Right lobe of liver (tissue), 4 donors: ENCODE data around the gene DOK5.

Source experiments
- POLR2A ChIP-seq: fragments of 450-650 bp; IDR thresholded peaks from one replicate; pipeline ENCODE4 v1.6.1; 2017; ENCODE audit warnings: antibody characterized with exemption, mild to moderate bottlenecking
- TF ChIP-seq, protein P1 (sequence below), 4 donors: fragments of 200-600 bp in 3 of 4; fragments of 450-650 bp in 1 of 4; IDR thresholded peaks; one replicate each; pipeline versions ENCODE4 v1.5.1 to v1.8.0; 2016 to 2022; ENCODE audit warnings: antibody characterized with exemption in 4 of 4, mild to moderate bottlenecking in 2 of 4
- donor health status: DM: no; HTN: no; CAD: no.
- donor health status: DM: no; HTN: no; CAD: no.
- donor health status: DM: no; HTN: yes; CAD: no.

DNA sequence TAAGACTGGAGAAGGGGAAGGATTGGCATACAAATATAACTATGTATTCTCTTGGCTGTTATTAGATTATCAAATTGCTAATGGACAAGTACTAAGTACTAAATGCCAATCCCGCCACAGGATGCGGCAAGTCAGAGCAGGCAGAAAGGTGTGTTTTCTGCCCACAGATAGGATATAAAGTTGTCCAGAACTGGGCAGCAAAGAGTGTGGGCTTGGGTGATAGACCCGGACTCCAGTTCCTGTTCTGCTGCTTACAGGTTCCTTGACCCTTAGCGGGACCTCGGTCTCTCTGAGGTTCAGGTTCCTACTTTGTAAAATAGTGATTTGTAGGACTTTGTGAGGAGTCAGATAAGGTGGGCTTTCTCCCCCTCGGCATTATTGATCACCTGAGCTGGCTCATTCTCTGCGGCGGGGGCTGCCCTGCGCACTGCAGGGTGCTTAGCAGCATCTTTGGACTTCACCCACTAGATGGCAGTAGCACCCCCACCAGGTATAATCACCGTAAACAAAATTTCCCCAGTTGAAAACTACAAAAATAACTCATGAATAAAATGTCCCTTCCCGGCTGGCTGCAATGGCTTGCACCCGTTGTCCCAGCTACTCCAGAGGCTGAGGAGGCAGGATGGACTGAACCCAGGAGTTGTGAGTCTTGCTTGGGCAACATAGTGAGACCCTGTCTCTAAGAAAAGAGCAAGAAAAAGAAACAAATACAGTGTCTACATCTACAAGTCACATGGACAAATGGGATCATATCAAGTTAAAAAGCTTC is 193.1 kb downstream of the DOK5 start:
- TF ChIP-seq, protein P1, sequence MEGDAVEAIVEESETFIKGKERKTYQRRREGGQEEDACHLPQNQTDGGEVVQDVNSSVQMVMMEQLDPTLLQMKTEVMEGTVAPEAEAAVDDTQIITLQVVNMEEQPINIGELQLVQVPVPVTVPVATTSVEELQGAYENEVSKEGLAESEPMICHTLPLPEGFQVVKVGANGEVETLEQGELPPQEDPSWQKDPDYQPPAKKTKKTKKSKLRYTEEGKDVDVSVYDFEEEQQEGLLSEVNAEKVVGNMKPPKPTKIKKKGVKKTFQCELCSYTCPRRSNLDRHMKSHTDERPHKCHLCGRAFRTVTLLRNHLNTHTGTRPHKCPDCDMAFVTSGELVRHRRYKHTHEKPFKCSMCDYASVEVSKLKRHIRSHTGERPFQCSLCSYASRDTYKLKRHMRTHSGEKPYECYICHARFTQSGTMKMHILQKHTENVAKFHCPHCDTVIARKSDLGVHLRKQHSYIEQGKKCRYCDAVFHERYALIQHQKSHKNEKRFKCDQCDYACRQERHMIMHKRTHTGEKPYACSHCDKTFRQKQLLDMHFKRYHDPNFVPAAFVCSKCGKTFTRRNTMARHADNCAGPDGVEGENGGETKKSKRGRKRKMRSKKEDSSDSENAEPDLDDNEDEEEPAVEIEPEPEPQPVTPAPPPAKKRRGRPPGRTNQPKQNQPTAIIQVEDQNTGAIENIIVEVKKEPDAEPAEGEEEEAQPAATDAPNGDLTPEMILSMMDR (IDR thresholded peaks at IDR 0.05), result peak; percentile 30 to 81 (median 72)
- TF ChIP-seq POLR2A, result no peak
